Breast epithelium (tissue), 3 donors: Measurements from ENCODE around the gene A1BG.

Source experiments
- CTCF ChIP-seq, 3 donors: fragments of 450-650 bp; IDR thresholded peaks; one replicate each; pipeline ENCODE4 v1.5.1; 2016 to 2017; ENCODE audit warnings: antibody characterized with exemption in 3 of 3, mild to moderate bottlenecking in 3 of 3, moderate library complexity in 3 of 3
- POLR2A ChIP-seq: fragments of 450-650 bp; IDR thresholded peaks from one replicate; pipeline ENCODE4 v1.6.1; 2016; ENCODE audit warnings: antibody characterized with exemption, mild to moderate bottlenecking, moderate library complexity

GRCh38 chr19:58387338-58388174, 34.3 kb upstream of the A1BG start:
- TF ChIP-seq CTCF (IDR thresholded peaks at IDR 0.05) (no peak), POLR2A (no peak)
